PC-9 (cell line): Measurements from ENCODE around the gene OBSL1.

ENCODE experiments used
- CTCF ChIP-seq: fragments of 200-600 bp; sonication (generic); conservative IDR thresholded peaks from 2 replicates; pipeline ENCODE4 v1.6.1; 2017; ENCODE audit warnings: mixed run types, antibody characterized with exemption, mild to moderate bottlenecking, moderate library complexity
- EZH2 ChIP-seq: fragments of 200-600 bp; sonication (generic); IDR thresholded peaks from 2 replicates; pipeline ENCODE4 v1.8.0; 2017; ENCODE audit warnings: antibody characterized with exemption, low read depth

- TF ChIP-seq CTCF (no peak), EZH2 (no peak)
Measured at GRCh38 chr2:219592736-219593135, 21.4 kb upstream of the OBSL1 start.
